Astrocyte (in vitro differentiated cells and primary cell): ENCODE measurements around the gene GSTP1. TPM values are rescaled to one million over a fixed set of nuclear protein-coding genes. Genes with fewer than 3 reads are reported as not detected.

Experiments
- DNase-seq: peaks from one replicate; pipeline ENCODE4 v3.0.0-alpha.2; 2010; ENCODE audit warnings: low read depth
- FAIRE-seq: peaks from 2 replicates; lab custom pipeline; 2011; peaks lifted over from hg19 to GRCh38; lab: Jason Lieb, UNC
- H2AFZ ChIP-seq: 2 replicates; pipeline ENCODE4 v1.6.0; 2012; ENCODE audit warnings: low read depth, low read length, inconsistent platforms
- H3K27ac ChIP-seq: 2 replicates; pipeline ENCODE4 v1.5.1; 2011; ENCODE audit warnings: low read depth, low read length, inconsistent platforms
- H3K27me3 ChIP-seq: 2 replicates; pipeline ENCODE4 v1.6.0; 2011; ENCODE audit warnings: low read length, inconsistent platforms; ENCODE audit not compliant: insufficient read depth
- H3K36me3 ChIP-seq: 2 replicates; pipeline ENCODE4 v1.5.1; 2011; ENCODE audit warnings: low read length, inconsistent platforms; ENCODE audit not compliant: insufficient read depth
- H3K4me1 ChIP-seq: 2 replicates; pipeline ENCODE4 v1.5.1; 2011; ENCODE audit warnings: low read length, inconsistent platforms; ENCODE audit not compliant: insufficient read depth
- H3K4me2 ChIP-seq: 2 replicates; pipeline ENCODE4 v1.6.0; 2012; ENCODE audit warnings: low read length, inconsistent platforms
- H3K4me3 ChIP-seq: 2 replicates; pipeline ENCODE4 v1.5.1; 2011; ENCODE audit warnings: low read depth, mild to moderate bottlenecking, low read length, inconsistent platforms; ENCODE audit not compliant: insufficient read depth
- H3K79me2 ChIP-seq: 2 replicates; pipeline ENCODE4 v1.6.0; 2012; ENCODE audit warnings: mild to moderate bottlenecking, low read length, inconsistent platforms; ENCODE audit not compliant: insufficient read depth
- H3K9ac ChIP-seq: 2 replicates; pipeline ENCODE4 v1.6.0; 2012; ENCODE audit warnings: mild to moderate bottlenecking, low read length, inconsistent platforms
- H3K9me3 ChIP-seq: 2 replicates; pipeline ENCODE4 v1.5.1; 2012; ENCODE audit warnings: low read depth, mild to moderate bottlenecking, low read length, inconsistent platforms; ENCODE audit not compliant: insufficient read depth
- H4K20me1 ChIP-seq: 2 replicates; pipeline ENCODE4 v1.6.0; 2012; ENCODE audit warnings: low read length, inconsistent platforms; ENCODE audit not compliant: insufficient read depth
- H3K27ac Mint-ChIP-seq: one replicate; pipeline ENCODE4 v1.8.0; 2021; ENCODE audit warnings: mild to moderate bottlenecking, mixed read lengths; ENCODE audit not compliant: unreplicated experiment
- H3K27me3 Mint-ChIP-seq: one replicate; pipeline ENCODE4 v1.8.0; 2021; ENCODE audit warnings: low read depth, mixed read lengths; ENCODE audit not compliant: unreplicated experiment
- H3K36me3 Mint-ChIP-seq: one replicate; pipeline ENCODE4 v1.8.0; 2021; ENCODE audit warnings: low read depth, mixed read lengths; ENCODE audit not compliant: unreplicated experiment
- H3K4me1 Mint-ChIP-seq: one replicate; pipeline ENCODE4 v1.8.0; 2021; ENCODE audit warnings: low read depth, mixed read lengths; ENCODE audit not compliant: unreplicated experiment
- H3K4me3 Mint-ChIP-seq: one replicate; pipeline ENCODE4 v1.8.0; 2021; ENCODE audit warnings: mild to moderate bottlenecking, moderate library complexity, mixed read lengths; ENCODE audit not compliant: unreplicated experiment
- H3K9me3 Mint-ChIP-seq: one replicate; pipeline ENCODE4 v1.8.0; 2021; ENCODE audit warnings: mild to moderate bottlenecking, mixed read lengths; ENCODE audit not compliant: unreplicated experiment
- CTCF ChIP-seq: IDR thresholded peaks from 2 replicates; pipeline ENCODE4 v1.5.1; 2011; ENCODE audit warnings: low read depth, mild to moderate bottlenecking, inconsistent platforms, low read length, moderate library complexity; ENCODE audit not compliant: insufficient read depth
- EZH2 ChIP-seq: IDR thresholded peaks from 2 replicates; pipeline ENCODE4 v1.6.1; 2012; ENCODE audit warnings: mild to moderate bottlenecking, low read length, inconsistent platforms; ENCODE audit not compliant: insufficient read depth
- total RNA-seq: library from RNA; stranded (reverse); gene quantifications from 2 replicates; pipeline ENCODE4 v1.2.1, GENCODE V29; 2021

The GSTP1 gene
- total RNA-seq, 1 donor from 2014 or later = 1,365 TPM

GRCh38 chr11:67558084-67558772 lies 25.4 kb upstream of the GSTP1 start:
- H3K4me3 ChIP-seq = no peak overlapping the region
- no peaks in the 10 kb centered on the region for H3K27me3 ChIP-seq
- no peaks in the 10 kb centered on the region for H3K36me3 ChIP-seq
- H3K4me2 ChIP-seq = no peak overlapping the region
- TF ChIP-seq EZH2 (no peak), CTCF (no peak)
- H3K9me3 Mint-ChIP-seq = peaks cover 4% of the 10 kb centered on the region
- no peaks in the 10 kb centered on the region for H3K79me2 ChIP-seq
- no peaks in the 10 kb centered on the region for H3K36me3 Mint-ChIP-seq
- peaks cover 10% of the 10 kb centered on the region for H3K4me1 ChIP-seq
- H3K4me1 Mint-ChIP-seq = peaks cover 12% of the 10 kb centered on the region
- no peak overlapping the region for H2AFZ ChIP-seq
- FAIRE-seq (no peak), DNase-seq (peak; percentile 9)
- H4K20me1 ChIP-seq = no peaks in the 10 kb centered on the region
- no peak overlapping the region for H3K27ac Mint-ChIP-seq
- no peaks in the 10 kb centered on the region for H3K9me3 ChIP-seq
- no peaks in the 10 kb centered on the region for H3K27me3 Mint-ChIP-seq
- no peak overlapping the region for H3K27ac ChIP-seq
- no peak overlapping the region for H3K9ac ChIP-seq
- no peak overlapping the region for H3K4me3 Mint-ChIP-seq

GRCh38 chr11:67561971-67562619 lies 21.5 kb upstream of the GSTP1 start:
- Histone ChIP-seq H3K27ac (peak overlapping the region; percentile 97), H4K20me1 (no peaks in the 10 kb centered on the region), H3K4me2 (no peak overlapping the region), H3K27me3 (no peaks in the 10 kb centered on the region), H2AFZ (no peak overlapping the region), H3K4me3 (no peak overlapping the region), H3K4me1 (peaks cover 23% of the 10 kb centered on the region), H3K9ac (no peak overlapping the region), H3K9me3 (no peaks in the 10 kb centered on the region), H3K79me2 (no peaks in the 10 kb centered on the region), H3K36me3 (no peaks in the 10 kb centered on the region)
- Mint-ChIP-seq H3K4me1 (peaks cover 22% of the 10 kb centered on the region), H3K27me3 (no peaks in the 10 kb centered on the region), H3K27ac (peak overlapping the region; percentile 100), H3K4me3 (no peak overlapping the region), H3K9me3 (peaks cover 2% of the 10 kb centered on the region), H3K36me3 (no peaks in the 10 kb centered on the region)
- FAIRE-seq (no peak), DNase-seq (no peak)
- TF ChIP-seq EZH2 = no peak
- no peak for TF ChIP-seq CTCF
